HG02885 (cell line): ENCODE data around the gene DDX50.
"Not testable (repeated sequence)": the region's sequence is repeated elsewhere in the genome, so short reads cannot be mapped to it uniquely, and the experiment has no call there.

ENCODE experiments used
- ATAC-seq: cut with Tn5 transposase; IDR thresholded peaks from one replicate; pipeline ENCODE4 v1.9.1; 2021; ENCODE audit warnings: mild to moderate bottlenecking; ENCODE audit not compliant: unreplicated experiment, poor library complexity

The DDX50 gene

GRCh38 chr10:68979738-68980137 is 78.6 kb downstream of the DDX50 start:
- ATAC-seq, result not testable (repeated sequence)

- no peak for ATAC-seq
Observed at GRCh38 chr10:68981074-68981473, 80.0 kb downstream of the DDX50 start.

GRCh38 chr10:68982389-68982788 is 81.3 kb downstream of the DDX50 start:
- no peak for ATAC-seq

GRCh38 chr10:68987611-68988010 is 86.5 kb downstream of the DDX50 start:
- ATAC-seq, result no peak

- ATAC-seq, result peak; percentile 80
Observed at GRCh38 chr10:68988530-68989316, 87.6 kb downstream of the DDX50 start, which contains the start of gene KIFBP. KIFBP (plus strand) TSS chr10:68988803; CDS start chr10:68988833, 30 bp downstream.

GRCh38 chr10:68989317-68989990 is 88.3 kb downstream of the DDX50 start:
- peak; percentile 3 for ATAC-seq

GRCh38 chr10:68992636-68993440 is 91.7 kb downstream of the DDX50 start:
- ATAC-seq, result no peak
